ENCODE data around the gene WDR76. TPM values are rescaled to one million over a fixed set of nuclear protein-coding genes. Genes with fewer than 3 reads are reported as not detected.
"Not testable (repeated sequence)": the region's sequence is repeated elsewhere in the genome, so short reads cannot be mapped to it uniquely, and the experiment has no call there.

WDR76 gene
- total RNA-seq, 1 donor = 58.2 TPM

DNA sequence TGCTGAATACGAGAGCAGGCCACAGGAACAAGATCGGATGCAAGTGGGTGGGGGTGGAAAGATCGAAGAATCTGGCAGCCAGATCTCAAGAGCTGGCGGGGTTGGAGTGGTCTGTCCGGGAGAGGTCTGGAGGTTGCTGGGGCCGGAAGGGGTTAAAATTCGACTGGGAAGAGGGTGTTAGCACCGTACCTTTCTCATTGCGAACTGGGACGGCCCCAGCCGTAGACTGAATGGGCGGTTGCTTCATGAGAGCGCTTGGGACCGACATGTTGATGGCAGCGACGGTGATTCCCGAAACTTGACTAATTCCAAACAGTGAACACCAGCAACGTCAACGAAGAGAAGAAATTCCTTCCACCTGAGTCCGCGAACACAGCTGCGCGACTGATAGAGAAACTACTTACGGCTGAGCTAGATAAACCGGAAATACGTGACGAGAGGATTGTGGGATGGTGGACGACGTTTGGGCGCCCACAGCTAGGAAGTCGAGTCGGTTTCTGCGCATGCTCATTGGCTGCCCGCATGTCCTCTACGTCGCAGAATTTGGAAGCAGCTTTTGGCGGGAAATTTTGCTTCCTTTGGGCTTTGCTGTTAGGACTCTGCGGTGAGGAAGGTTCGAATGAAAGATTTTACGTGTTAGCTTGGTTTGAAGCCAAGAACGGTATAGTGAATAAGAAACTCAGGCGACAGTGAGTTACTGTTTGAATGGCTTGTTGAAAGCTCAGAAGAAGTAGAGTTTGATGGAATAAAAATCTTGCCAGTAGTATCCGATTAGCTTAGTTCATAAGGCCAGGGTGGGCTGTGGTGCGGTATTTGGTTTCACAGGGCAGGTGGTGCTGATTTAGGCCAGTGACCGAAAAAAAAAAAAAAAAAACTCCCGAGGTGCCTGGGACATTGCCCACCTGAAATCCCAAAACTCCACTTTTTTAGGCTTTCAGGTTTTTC is 2.2 kb upstream of the WDR76 start, which contains the start of gene MFAP1:
TSS of gene MFAP1 (minus strand) at position 389 of the 945 bp plus-strand sequence. CDS start at position 268, 121 bp downstream.
- H3K4me3 ChIP-seq (ENCODE audit: low read depth, low read length) = peak within 1 kb of the TSS; percentile 95
- peak; percentile 98 for DNase-seq (ENCODE audit: low read depth)
- TF ChIP-seq, protein P1, sequence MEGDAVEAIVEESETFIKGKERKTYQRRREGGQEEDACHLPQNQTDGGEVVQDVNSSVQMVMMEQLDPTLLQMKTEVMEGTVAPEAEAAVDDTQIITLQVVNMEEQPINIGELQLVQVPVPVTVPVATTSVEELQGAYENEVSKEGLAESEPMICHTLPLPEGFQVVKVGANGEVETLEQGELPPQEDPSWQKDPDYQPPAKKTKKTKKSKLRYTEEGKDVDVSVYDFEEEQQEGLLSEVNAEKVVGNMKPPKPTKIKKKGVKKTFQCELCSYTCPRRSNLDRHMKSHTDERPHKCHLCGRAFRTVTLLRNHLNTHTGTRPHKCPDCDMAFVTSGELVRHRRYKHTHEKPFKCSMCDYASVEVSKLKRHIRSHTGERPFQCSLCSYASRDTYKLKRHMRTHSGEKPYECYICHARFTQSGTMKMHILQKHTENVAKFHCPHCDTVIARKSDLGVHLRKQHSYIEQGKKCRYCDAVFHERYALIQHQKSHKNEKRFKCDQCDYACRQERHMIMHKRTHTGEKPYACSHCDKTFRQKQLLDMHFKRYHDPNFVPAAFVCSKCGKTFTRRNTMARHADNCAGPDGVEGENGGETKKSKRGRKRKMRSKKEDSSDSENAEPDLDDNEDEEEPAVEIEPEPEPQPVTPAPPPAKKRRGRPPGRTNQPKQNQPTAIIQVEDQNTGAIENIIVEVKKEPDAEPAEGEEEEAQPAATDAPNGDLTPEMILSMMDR (IDR thresholded peaks at IDR 0.05; ENCODE audit: insufficient read depth, low read length) = no peak

DNA sequence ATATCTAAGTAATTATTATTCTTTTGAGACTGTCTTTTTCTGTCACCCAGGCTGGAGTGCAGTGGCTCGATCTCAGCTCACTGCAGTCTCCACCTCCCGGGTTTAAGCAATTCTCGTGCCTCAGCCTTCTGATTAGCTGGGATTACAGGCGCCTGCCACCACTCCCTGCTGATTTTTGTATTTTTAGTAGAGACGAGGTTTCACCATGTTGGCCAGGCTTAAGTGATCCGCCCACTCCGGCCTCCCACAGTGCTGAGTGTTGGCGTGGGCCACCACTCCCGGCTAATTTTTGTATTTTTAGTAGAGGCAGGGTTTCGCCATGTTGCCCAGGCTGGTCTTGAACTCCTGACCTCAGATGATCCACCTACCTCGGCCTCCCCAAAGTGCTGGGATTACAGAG is 1.5 kb upstream of the WDR76 start:
- DNase-seq (ENCODE audit: low read depth); H3K4me3 ChIP-seq (ENCODE audit: low read depth, low read length): not testable (repeated sequence)

DNA sequence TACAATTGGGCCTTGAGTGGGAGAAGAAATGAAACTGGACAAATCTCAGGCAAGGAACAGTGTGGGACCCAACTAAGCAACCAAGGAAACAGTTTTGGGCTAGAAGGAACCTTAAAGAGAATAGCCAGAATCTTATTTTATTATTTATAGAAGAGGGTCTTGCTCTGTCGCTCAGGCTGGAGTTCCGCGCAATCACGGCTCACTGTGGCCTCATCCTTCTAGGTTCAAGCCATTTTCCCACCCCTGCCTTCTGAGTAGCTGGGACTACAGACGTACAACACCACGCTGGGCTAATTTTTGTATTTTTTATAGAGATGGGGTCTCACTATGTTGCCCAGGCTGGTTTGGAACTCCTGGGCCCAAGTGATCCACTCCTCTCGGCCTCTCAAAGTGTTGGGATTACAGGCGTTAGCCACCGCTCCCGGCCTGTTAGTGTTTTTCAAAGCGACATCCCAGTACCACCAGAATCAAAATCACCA is 734 bp upstream of the WDR76 start:
- DNase-seq (ENCODE audit: low read depth) = no peak
- H3K4me3 ChIP-seq (ENCODE audit: low read depth, low read length) = peak overlapping the region; percentile 76
- TF ChIP-seq, protein P1 (IDR thresholded peaks at IDR 0.05; ENCODE audit: insufficient read depth, low read length) = no peak

DNA sequence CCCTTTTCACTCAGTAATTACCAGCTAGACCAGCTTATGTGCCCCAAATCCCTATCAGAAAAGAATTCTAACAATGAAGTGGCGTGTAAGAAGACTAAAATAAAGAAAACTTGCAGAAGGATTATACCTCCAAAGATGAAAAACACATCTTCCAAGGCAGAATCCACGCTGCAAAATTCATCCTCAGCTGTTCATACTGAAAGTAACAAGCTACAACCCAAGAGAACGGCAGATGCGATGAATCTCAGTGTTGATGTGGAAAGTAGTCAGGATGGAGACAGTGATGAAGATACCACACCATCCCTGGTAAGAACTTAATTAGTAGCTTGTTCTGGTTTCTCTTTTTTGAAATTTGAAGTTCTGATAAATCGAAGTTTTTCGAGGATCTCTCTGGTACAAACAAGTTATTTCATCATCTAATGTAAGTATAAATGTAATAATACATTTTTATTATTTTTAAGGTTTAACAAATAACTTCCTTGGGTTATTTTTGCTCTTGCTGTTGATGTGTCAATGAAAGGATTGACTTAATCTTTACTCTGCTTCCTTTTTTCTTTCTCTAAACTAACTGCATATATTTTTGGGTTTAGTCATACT is 1.4 kb downstream of the WDR76 start:
- H3K4me3 ChIP-seq (ENCODE audit: low read depth, low read length) = peak overlapping the region; percentile 76
- TF ChIP-seq, protein P1 (IDR thresholded peaks at IDR 0.05; ENCODE audit: insufficient read depth, low read length) = no peak
- DNase-seq (ENCODE audit: low read depth) = peak; percentile 25

DNA sequence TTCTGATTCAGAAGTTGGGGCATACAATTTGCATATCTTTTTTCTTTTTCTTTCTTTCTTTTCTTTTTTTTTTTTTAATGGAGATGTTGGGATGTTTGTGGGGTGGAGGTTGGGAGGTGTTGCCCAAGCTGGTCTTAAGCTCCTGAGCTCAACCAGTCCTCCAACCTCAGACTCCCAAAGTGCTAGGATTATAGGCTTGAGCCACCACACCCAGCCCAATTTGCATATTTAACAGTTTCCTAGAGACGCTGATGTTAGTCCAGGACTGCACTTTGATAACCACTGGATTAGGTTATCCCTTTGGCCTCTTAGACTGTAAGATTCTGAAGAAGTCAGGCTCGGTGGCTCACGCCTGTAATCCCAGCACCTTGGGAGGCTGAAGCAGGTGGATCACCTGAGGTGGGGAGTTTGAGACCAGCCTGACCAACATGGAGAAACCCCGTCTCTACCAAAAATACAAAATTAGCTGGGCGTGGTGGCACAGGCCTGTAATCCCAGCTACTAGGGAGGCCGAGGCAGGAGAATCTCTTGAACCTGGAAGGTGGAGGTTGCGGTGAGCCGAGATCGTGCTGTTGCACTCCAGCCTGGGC is 3.2 kb downstream of the WDR76 start:
- not testable (repeated sequence) for H3K4me3 ChIP-seq (ENCODE audit: low read depth, low read length); DNase-seq (ENCODE audit: low read depth)

DNA sequence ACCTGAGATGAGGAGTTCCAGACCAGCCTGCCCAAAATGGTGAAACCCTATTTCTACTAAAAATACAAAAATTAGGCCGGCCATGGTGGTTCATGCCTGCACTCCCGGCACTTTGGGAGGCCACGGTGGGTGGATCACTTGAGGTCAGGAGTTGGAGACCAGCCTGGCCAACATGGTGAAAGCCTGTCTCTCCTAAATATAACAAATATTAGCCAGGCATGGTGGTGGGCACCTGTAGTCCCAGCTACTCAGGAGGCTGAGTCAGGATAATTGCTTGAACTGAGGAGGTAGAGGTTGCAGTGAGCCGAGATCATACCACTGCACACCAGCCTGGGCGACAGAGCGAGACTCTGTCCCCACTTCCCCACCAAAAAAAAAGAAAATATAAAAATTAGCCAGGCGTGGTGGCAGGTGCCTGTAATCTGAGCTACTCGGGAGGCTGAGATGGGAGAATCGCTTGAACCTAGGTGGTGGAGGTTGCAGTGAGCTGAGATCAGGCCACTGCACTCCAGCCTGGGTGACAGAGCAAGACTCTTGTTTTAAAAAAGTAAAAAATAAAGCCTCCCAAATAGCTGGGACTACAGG is 4.0 kb downstream of the WDR76 start:
- not testable (repeated sequence) for DNase-seq (ENCODE audit: low read depth); H3K4me3 ChIP-seq (ENCODE audit: low read depth, low read length)

DNA sequence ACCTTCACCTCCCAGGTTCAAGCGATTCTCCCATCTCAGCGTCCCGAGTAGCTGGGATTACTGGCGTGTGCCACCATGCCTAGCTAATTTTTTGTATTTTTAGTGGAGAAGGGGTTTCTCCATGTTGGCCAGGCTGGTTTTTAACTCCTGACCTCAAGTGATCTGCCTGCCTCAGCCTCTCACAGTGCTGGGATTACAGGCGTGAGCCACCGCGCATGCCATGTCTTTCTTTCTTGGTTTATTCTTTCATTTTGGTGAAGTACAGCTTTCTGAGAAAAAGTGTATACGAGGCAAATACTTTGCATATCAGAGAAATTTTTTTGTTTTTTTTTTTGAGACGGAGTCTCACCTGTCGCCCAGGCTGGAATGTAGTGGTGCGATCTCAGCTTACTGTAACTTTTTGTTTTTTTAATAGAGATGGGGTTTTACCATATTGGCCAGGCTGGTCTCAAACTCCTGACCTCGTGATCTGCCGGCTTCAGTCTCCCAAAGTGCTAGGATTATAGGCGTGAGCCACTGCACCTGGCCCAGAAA is 4.8 kb downstream of the WDR76 start:
- not testable (repeated sequence) for DNase-seq (ENCODE audit: low read depth); H3K4me3 ChIP-seq (ENCODE audit: low read depth, low read length)

DNA sequence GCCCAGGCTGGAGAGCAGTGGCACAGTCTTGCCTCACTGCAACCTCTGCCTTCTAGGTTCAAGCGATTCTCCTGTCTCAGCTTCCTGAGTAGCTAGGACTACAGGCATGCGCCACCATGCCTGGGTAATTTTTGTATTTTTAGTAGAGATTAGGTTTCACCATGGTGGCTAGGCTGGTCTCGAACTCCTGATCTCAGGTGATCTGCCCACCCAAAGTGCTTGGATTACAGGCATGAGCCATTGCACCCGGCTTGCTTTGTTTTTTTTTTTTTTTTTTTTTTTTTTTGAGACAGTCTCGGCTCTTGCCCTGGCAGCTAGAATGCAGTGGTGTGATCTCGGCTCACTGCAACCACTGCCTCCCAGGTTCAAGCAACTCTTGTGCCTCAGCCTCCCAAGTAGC is 5.7 kb downstream of the WDR76 start:
- DNase-seq (ENCODE audit: low read depth); H3K4me3 ChIP-seq (ENCODE audit: low read depth, low read length): not testable (repeated sequence)

DNA sequence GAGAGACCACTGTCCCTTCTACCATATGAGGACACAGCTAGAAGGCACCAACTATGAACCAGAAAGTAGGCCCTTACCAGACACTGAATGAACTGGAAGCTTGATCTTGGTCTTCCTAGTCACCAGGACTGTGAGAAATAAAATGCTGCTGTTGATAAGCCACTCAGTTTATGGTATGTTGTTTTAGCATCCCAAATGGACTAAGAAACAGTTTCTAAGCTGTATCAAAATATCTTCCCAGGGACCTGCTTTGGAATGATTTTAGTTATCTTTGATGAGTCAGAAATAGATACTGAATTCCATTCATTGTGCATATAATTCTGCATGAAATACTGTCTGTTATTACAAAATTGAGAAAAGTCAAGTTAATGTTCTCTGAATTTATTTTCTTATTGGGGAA is 18.6 kb downstream of the WDR76 start:
- H3K4me3 ChIP-seq (ENCODE audit: low read depth, low read length) = no peak overlapping the region
- TF ChIP-seq, protein P1 (IDR thresholded peaks at IDR 0.05; ENCODE audit: insufficient read depth, low read length) = no peak
- DNase-seq (ENCODE audit: low read depth) = peak; percentile 37
